ENCODE data around the gene DZANK1. TPM values are rescaled to one million over a fixed set of nuclear protein-coding genes. Genes with fewer than 3 reads are reported as not detected.

DZANK1 gene
- total RNA-seq, 1 donor from 2014 or later = 1.9 TPM

Small RNA genes lying within 50 kb of the gene (microRNA-seq; reads per million reads assigned to microRNA genes)
- gene MIR3192 (ENCODE audit: borderline number of aligned reads) = not detected

Other genes starting within 250 kb of the DZANK1 start
- 16.7 to 18.6 TPM (median 17.9 TPM) in 3 replicates for gene ZNF133, start 178.5 kb downstream of the DZANK1 start, total RNA-seq
- 8.1 to 10.2 TPM (median 9.3 TPM) in 3 replicates for gene POLR3F, start 360 bp upstream of the DZANK1 start, total RNA-seq
- gene RBBP9, start 30.2 kb upstream of the DZANK1 start, total RNA-seq = 12.7 to 20.6 TPM (median 14.2 TPM) in 3 replicates
- 38.5 to 53.9 TPM (median 38.9 TPM) in 3 replicates for gene SEC23B, start 40.9 kb upstream of the DZANK1 start, total RNA-seq
- 37.9 to 47.7 TPM (median 39.6 TPM) in 3 replicates for gene SMIM26, start 100.4 kb upstream of the DZANK1 start, total RNA-seq
- gene DTD1, start 121.0 kb upstream of the DZANK1 start, total RNA-seq = 19.7 to 22.2 TPM (median 21.9 TPM) in 3 replicates

Data from chondrocyte (in vitro differentiated cells).